Astrocyte of the spinal cord (primary cell): ENCODE measurements around the gene CSRP3.

Source experiments
- DNase-seq: peaks from one replicate; pipeline ENCODE4 v3.0.0; 2011; ENCODE audit warnings: low read depth, low spot score
- H3K4me3 ChIP-seq: 2 replicates; pipeline ENCODE4 v1.5.1; 2011; ENCODE audit warnings: low read depth, mild to moderate bottlenecking, low read length, moderate library complexity
- in situ Hi-C: cut with HindIII; loops from 2 replicates; pipeline ENCODE4 v1.10.0; 2017; ENCODE audit warnings: low sequenced_read_pairs
- TF ChIP-seq, protein P1 (sequence below): IDR thresholded peaks from 2 replicates; pipeline ENCODE4 v1.5.1; 2012; ENCODE audit warnings: low read depth, mild to moderate bottlenecking, low read length, inconsistent platforms

CSRP3 gene

DNA sequence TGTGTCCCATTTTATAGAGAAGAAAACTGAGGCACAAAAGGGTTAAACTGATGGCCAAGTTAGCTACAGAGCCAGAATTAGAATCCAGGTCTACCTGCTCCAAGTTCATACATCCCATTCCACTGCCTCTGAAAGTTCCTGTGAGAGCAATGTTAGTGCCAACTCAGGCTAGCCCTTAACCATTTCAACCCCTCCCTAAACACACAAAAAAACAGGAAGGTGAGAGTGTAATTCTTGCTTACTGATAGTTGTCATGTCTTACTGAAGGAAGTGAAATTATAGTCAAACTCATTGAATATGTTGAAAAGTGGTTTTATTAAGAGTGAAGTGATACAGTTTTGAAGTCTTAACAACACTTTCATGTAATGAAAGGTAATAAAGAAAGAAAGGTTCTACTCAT lies 41.8 kb upstream of the CSRP3 start:
- TF ChIP-seq, protein P1, sequence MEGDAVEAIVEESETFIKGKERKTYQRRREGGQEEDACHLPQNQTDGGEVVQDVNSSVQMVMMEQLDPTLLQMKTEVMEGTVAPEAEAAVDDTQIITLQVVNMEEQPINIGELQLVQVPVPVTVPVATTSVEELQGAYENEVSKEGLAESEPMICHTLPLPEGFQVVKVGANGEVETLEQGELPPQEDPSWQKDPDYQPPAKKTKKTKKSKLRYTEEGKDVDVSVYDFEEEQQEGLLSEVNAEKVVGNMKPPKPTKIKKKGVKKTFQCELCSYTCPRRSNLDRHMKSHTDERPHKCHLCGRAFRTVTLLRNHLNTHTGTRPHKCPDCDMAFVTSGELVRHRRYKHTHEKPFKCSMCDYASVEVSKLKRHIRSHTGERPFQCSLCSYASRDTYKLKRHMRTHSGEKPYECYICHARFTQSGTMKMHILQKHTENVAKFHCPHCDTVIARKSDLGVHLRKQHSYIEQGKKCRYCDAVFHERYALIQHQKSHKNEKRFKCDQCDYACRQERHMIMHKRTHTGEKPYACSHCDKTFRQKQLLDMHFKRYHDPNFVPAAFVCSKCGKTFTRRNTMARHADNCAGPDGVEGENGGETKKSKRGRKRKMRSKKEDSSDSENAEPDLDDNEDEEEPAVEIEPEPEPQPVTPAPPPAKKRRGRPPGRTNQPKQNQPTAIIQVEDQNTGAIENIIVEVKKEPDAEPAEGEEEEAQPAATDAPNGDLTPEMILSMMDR = no peak
- no peak for DNase-seq
- no peak overlapping the region for H3K4me3 ChIP-seq
- in situ Hi-C loops = no loop called here

- in situ Hi-C loops = no loop called here
- no peak overlapping the region for H3K4me3 ChIP-seq
- TF ChIP-seq, protein P1 = no peak
- DNase-seq = no peak
Observed at GRCh38 chr11:19243143-19243542, 41.4 kb upstream of the CSRP3 start.

- no peak for DNase-seq
- TF ChIP-seq, protein P1 = no peak
- in situ Hi-C loops = no loop called here
- peak overlapping the region; percentile 72 for H3K4me3 ChIP-seq
Observed at GRCh38 chr11:19242179-19242932, 40.6 kb upstream of the CSRP3 start.

DNA sequence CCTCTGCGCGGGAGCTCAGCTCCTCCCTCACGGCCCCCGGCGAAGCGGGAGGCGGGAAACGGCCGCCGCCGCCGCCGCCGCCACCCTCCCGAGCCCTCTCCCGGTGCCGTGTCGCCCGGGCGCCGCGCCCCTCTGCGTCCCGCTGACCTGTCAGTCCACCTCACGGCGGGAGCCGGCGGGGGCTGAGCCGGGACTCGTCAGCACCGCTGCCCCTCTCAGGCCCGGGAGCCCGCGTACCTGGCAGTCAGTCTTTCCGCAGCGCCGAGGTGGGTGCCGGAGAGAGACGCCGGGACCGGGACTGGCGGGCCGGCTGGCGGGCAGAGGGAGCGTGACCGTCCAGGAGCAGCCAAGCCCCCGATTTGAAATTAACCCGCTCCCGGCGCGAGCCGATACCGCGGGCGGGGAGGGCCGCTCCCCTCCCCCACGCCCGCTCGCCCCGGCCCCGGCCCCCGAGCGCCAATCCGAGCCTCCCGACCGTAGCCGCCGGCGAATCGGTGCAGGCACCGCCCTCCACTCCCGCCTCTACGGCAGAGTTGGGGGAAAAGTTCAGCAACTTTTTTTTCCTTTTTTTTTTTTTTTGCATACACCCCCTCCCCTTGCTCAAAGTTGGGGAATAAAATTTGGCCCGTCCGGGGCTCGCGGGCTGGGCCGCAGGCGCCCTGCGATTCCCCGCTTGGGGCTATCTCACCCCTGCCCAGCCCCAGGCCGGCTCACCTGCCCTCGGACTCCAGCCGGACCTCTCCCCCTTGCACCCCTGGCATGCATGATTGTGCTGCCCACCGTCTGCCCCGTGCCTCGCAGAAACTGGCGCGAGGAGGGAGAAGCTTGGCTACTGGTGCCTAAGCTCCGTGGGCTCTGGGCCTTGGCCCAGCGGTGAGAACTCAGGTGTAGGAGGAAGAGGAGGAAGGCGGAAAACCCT lies 39.7 kb upstream of the CSRP3 start:
- TF ChIP-seq, protein P1 = no peak
- peak; percentile 6 for DNase-seq
- peak overlapping the region; percentile 72 for H3K4me3 ChIP-seq
- in situ Hi-C loops = no loop called here

DNA sequence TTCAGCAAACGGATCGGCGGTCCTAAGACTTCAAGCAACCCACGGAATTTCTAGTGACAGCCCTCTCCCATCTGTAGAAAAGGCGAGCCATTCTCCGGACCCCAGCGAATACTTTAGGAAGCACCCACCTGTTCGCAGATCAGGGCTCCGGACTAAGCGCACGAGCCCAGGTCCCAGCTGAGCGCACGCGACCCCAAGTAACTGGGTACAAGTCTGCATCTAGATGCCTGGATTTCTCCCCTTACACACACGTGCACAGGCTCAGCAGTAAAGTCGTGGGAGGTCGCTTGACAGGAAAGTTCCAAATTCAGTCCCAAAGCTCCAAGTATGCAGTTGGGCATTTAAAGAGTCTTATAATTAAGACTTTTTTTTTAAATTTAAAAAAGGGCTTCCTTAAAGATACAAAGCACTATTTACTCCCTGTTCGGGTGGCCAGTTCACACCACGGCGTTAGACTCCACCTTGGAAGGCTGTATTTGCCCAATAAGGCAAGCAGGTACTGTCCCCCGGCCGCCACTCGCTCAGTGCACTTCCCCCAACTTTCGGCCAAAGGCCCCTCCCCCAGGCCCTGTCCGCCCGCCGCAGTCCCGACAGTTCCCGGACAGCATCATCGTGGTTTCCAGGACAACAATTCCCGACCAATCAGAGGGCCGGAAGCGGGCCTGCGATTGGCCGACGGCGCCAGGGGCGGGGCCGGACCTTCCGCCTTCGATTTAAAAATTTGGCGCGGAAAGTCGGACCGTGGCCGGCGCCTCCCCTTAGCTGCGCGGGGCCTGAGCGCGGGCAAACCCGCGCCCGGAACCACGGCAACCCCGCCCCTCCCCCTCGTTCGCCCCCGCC lies 38.9 kb upstream of the CSRP3 start, which contains the start of gene E2F8:
Gene E2F8, minus strand, starts transcription at position 526 of the 840 bp plus-strand sequence. CDS start 824 bp downstream, outside the sequence.
- TF ChIP-seq, protein P1 = no peak
- peak; percentile 93 for DNase-seq
- H3K4me3 ChIP-seq = peak within 1 kb of the TSS; percentile 72
- in situ Hi-C loops = no loop called here

DNA sequence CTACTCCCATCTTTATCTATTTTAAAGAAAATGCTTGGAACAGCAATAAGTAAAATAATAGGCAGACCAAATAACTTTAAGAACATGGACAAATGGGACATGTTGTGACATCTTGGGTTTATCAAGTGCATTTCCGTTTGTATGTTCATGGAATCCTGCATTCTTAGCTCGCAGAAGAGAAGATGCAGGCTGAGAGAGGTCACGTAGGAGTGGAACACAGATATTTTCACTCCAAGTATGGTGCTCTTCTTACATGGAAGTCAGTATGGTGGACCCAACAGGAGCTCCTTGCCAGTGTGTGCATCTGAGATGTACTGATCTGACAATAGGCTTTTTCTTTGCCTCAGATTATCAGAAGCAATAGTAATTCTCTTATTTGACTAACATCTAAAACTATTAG lies 37.3 kb upstream of the CSRP3 start:
- in situ Hi-C loops = no loop called here
- TF ChIP-seq, protein P1 = no peak
- H3K4me3 ChIP-seq = no peak overlapping the region
- no peak for DNase-seq
